ENCODE measurements around the gene HRG. TPM values are rescaled to one million over a fixed set of nuclear protein-coding genes. Genes with fewer than 3 reads are reported as not detected.

The HRG gene
- not detected for total RNA-seq

GRCh38 chr3:186665625-186666188 lies at the start of gene HRG:
Gene HRG (plus strand): TSS chr3:186666014. CDS start chr3:186666032, 18 bp downstream.
- H3K4me1 Mint-ChIP-seq (ENCODE audit: low read depth), result peaks cover 13% of the 10 kb centered on the region
- no peaks in the 10 kb centered on the region for H3K36me3 Mint-ChIP-seq (ENCODE audit: low read depth)
- peaks cover 10% of the 10 kb centered on the region for H3K27me3 Mint-ChIP-seq
- intact Hi-C loops (cut with micrococcal nuclease), result no loop called here
- POLR2A ChIA-PET, result no interaction called here
- no peaks in the 10 kb centered on the region for H3K9me3 Mint-ChIP-seq
- no peak within 1 kb of the TSS for H3K4me3 Mint-ChIP-seq
- no peak for ATAC-seq
- no peak for TF ChIP-seq CTCF (IDR thresholded peaks at IDR 0.05)
- no peak within 1 kb of the TSS for H3K27ac Mint-ChIP-seq
- no peak for DNase-seq
- CTCF ChIA-PET, result no interaction called here

GRCh38 chr3:186616299-186616617 lies 49.6 kb upstream of the HRG start:
- ATAC-seq (no peak), DNase-seq (no peak)
- CTCF ChIA-PET, result interaction anchor here (0.8 to 6.3 kb wide), 46 partner anchors 8 to 673 kb away, joined by 3 to 185 read pairs (median 5); partner anchors contain the start of genes DNAJB11, FETUB, RPL39L and TBCCD1
- no peak for TF ChIP-seq CTCF (IDR thresholded peaks at IDR 0.05)
- Mint-ChIP-seq H3K4me1 (ENCODE audit: low read depth) (peaks cover 22% of the 10 kb centered on the region), H3K9me3 (no peaks in the 10 kb centered on the region), H3K4me3 (no peak overlapping the region), H3K36me3 (ENCODE audit: low read depth) (no peaks in the 10 kb centered on the region), H3K27ac (no peak overlapping the region), H3K27me3 (peaks cover 32% of the 10 kb centered on the region)
- POLR2A ChIA-PET, result interaction anchor here (0.6 to 7.2 kb wide), 6 partner anchors 11 to 1038 kb away, joined by 3 to 65 read pairs (median 3); partner anchors contain the start of gene EIF4A2
- intact Hi-C loops (cut with micrococcal nuclease), result loop anchor here (5.0 kb wide), 1 partner anchor 206 kb away; no protein-coding TSS in a partner anchor

- intact Hi-C loops (cut with micrococcal nuclease), result loop anchor here (5.0 kb wide), 1 partner anchor 205 kb away; no protein-coding TSS in a partner anchor
- CTCF ChIA-PET, result interaction anchor here (0.6 to 6.3 kb wide), 69 partner anchors 8 to 957 kb away, joined by 3 to 185 read pairs (median 4); partner anchors contain the start of genes DNAJB11, EIF4A2, FETUB and RPL39L
- POLR2A ChIA-PET, result interaction anchor here (0.6 to 7.2 kb wide), 11 partner anchors 12 to 206 kb away, joined by 3 to 65 read pairs (median 3); partner anchors contain the start of genes DNAJB11 and EIF4A2
- no peaks in the 10 kb centered on the region for H3K36me3 Mint-ChIP-seq (ENCODE audit: low read depth)
- no peaks in the 10 kb centered on the region for H3K9me3 Mint-ChIP-seq
- peak; percentile 81 for TF ChIP-seq CTCF (IDR thresholded peaks at IDR 0.05)
- ATAC-seq (peak; percentile 99), DNase-seq (peak; percentile 93)
- peaks cover 32% of the 10 kb centered on the region for H3K27me3 Mint-ChIP-seq
- peaks cover 22% of the 10 kb centered on the region for H3K4me1 Mint-ChIP-seq (ENCODE audit: low read depth)
- H3K4me3 Mint-ChIP-seq, result peak overlapping the region; percentile 63
- peak overlapping the region; percentile 68 for H3K27ac Mint-ChIP-seq
These were observed 48.5 kb upstream of the HRG start for GRCh38 chr3:186617036-186617946.

GRCh38 chr3:186618318-186618938 lies 47.4 kb upstream of the HRG start:
- CTCF ChIA-PET, result interaction anchor here (1.3 to 6.3 kb wide), 8 partner anchors 15 to 675 kb away, joined by 3 to 185 read pairs (median 81); partner anchors contain the start of genes DNAJB11, FETUB and TBCCD1
- H3K9me3 Mint-ChIP-seq, result no peaks in the 10 kb centered on the region
- intact Hi-C loops (cut with micrococcal nuclease), result loop anchor here (5.0 kb wide), 1 partner anchor 204 kb away; no protein-coding TSS in a partner anchor
- no peak overlapping the region for H3K27ac Mint-ChIP-seq
- peaks cover 30% of the 10 kb centered on the region for H3K27me3 Mint-ChIP-seq
- no peak overlapping the region for H3K4me3 Mint-ChIP-seq
- ATAC-seq, result no peak
- POLR2A ChIA-PET, result interaction anchor here (1.4 to 7.2 kb wide), 2 partner anchors 48 to 166 kb away, joined by 4 to 65 read pairs; partner anchors contain the start of genes DNAJB11 and EIF4A2
- peaks cover 22% of the 10 kb centered on the region for H3K4me1 Mint-ChIP-seq (ENCODE audit: low read depth)
- no peak for TF ChIP-seq CTCF (IDR thresholded peaks at IDR 0.05)
- DNase-seq, result no peak
- no peaks in the 10 kb centered on the region for H3K36me3 Mint-ChIP-seq (ENCODE audit: low read depth)
